IPS-NIHi7 (cell line): ENCODE results near the gene JAZF1.

ENCODE experiments used
- DNase-seq: peaks from one replicate; pipeline ENCODE4 v3.0.0; 2012; ENCODE audit warnings: mixed read lengths; ENCODE audit errors: extremely low spot score

Gene JAZF1

GRCh38 chr7:28180364-28181147, at the start of gene JAZF1:
Gene JAZF1 (minus strand): TSS chr7:28180795.
- DNase-seq: peak; percentile 81

DNA sequence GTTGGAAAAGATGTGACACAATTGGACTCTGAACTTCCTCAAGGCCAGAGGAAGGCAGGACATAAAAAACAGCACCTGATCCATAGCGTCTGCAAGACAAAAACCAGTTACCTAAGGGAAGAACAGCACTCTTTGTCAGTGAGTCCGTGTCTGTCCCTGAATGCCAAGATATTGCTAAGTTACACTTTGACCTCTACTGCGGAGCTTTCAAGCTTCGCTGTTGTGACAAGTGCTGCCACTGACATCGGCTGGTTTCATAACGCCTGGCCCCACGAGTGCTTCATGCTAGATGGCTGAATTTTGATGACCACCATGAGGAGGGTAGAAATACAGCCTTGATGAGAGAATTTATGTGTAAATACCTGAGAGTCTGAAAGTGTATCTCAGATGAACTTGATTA, 49.7 kb upstream of the JAZF1 start:
- no peak for DNase-seq

- no peak for DNase-seq
Measured at GRCh38 chr7:28228396-28228795, 47.8 kb upstream of the JAZF1 start.

GRCh38 chr7:28226003-28226402, 45.4 kb upstream of the JAZF1 start:
- DNase-seq: no peak

DNA sequence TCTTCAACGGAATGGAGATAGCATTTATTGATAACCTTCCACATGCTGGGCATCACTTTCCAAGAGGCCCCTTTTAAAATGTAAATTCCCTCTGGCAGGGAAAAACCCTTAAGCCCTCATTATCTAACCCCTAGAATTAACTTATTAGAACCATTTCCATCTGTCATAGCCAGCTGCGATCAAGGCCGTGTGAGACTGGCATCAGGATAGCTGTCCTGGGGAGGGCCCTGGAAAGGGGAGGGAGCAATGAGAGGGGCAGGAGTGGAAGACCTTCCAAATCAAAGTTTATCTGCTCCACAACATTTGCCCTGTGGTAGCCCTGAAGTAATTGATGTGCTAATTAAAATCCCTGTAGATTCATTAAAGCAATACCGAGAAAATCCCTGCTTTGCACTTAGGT, 45.0 kb upstream of the JAZF1 start:
- DNase-seq: no peak

GRCh38 chr7:28224675-28225074, 44.1 kb upstream of the JAZF1 start:
- DNase-seq: no peak

DNA sequence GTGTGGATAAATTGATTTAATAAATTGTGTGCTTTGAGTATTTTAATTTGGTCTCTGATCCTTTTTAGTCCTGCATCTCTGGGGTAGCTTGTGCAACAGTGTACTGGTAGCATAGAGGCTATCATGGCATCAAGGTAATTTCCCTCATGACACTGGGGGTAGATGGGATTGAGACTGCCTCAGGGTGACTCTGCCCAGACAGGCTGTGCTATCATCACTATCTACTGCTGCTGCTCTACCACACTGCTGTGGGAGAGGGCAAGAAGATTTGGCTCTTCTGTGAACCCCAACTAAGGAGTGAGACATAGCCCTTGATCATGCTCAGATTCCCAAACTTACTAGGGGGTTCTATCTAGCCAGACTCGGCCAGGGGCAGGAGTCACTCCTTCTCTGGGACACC, 43.6 kb upstream of the JAZF1 start:
- DNase-seq: no peak

DNA sequence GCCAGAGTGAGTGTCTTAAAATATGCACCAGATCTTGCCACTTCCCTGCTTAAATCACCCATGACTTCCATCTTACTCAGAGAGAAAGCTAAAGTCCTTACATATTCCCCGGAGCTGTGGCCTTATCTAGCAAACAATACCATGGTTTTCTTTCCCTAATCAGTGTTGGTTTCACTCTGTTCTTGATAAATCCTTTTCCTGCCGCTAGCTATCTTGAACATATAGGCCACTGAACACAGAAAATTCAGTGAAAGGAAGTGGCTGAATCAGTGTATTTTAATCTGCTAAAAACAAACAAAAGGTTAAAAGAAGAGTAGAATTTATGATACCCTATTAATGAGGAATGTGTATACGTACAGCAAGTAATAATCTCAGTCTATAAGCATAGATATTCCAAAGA, 42.0 kb upstream of the JAZF1 start:
- DNase-seq: no peak

DNA sequence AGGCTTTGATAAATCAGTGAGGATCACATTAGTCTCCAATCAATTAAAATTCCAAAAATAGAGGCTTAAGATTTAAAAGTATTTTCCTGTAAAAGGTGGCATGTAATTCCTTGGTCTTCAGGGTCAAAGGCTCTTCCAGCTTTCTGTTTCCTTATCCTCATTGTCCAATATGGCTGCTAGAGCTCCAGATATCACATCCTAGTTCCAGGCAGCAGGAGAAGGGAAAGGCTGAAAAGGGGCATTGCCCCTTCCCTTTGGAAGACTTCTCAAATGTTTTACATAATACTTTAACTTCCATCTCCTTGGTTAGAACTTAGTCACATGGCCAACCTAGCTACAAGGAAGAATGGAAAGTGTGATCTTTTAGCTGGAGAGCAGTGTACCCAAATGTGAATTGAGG, 39.2 kb upstream of the JAZF1 start:
- DNase-seq: no peak

DNA sequence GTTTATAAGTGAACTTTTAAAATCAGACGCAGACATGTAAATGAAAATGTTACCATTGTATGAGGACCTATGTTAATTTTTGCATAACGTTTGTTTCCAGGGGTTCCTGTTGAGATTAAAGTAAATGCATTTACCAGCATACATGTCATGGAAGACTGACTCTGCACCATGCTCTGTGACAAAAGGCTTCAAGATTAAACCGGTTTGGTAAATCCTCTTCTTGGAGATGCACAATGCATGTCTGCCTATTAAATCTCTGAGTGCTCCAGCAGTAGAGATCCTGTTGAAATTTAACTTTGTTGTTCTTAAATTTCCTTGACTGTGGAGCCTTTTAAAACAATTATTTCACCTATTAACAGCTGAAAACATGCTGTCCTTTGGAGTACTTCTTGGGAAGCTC, 36.5 kb upstream of the JAZF1 start:
- no peak for DNase-seq

GRCh38 chr7:28211006-28211405, 30.4 kb upstream of the JAZF1 start:
- DNase-seq: no peak

GRCh38 chr7:28208506-28208905, 27.9 kb upstream of the JAZF1 start:
- DNase-seq: no peak

- DNase-seq: no peak
Measured at GRCh38 chr7:28207486-28208158, 27.0 kb upstream of the JAZF1 start.

DNA sequence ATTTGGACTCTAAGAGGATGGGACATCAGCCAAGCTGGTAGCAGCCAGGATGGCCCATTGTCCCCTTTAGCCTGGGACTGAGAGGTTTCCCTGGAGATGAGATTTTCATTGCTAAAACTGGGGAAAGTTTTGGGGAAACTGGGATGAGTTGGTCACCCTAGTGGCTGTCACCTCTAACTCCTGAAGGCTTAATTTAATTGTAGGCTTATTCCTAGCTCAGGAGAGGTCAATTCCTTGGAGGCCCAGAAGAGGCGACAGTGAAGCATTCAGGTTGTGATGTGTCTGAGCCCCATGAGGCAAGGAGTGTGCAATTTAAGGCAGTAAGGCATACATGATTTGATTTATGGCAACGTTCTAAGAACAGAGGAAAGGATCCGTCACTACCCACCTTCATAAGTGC, 24.9 kb upstream of the JAZF1 start:
- peak; percentile 24 for DNase-seq

DNA sequence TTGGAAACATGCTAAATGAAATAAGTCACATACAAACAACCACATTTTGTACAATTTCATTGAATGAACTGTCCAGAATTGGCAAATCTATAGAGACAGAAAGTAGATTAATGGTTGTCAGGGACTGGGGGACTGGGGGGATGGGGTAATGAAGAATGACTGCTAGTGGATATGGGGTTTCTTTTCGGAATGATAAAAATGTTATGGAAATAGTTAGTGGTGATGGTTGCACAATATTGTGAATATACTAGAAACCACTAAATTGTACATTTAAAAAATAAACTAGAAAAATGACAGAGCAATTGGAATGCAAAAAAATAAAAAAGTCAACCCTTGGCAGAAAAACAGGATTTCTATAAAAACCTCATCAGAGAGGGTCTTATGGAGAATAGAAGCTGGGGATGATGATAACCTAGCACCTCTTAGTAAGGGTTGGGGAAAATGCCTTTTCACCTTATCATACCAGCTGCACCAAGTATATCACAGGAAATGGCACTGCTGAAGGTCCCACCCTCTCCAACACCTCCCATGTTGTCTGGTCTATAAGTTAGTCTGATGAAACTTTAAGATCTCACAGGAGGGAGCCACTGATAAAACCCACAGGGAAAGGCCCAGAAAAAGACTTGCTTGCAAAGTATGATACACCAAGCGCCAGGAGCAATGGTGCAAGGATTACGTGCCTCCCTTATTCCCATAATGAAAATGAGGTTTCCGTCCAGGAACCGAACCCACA, 23.1 kb upstream of the JAZF1 start:
- no peak for DNase-seq

GRCh38 chr7:28202222-28202621, 21.6 kb upstream of the JAZF1 start:
- no peak for DNase-seq

GRCh38 chr7:28201131-28201530, 20.5 kb upstream of the JAZF1 start:
- DNase-seq: no peak

GRCh38 chr7:28200598-28200997, 20.0 kb upstream of the JAZF1 start:
- no peak for DNase-seq

- DNase-seq: no peak
Measured at GRCh38 chr7:28199021-28199510, 18.5 kb upstream of the JAZF1 start.

- DNase-seq: no peak
Measured at GRCh38 chr7:28195910-28196620, 15.5 kb upstream of the JAZF1 start.

- DNase-seq: no peak
Measured at GRCh38 chr7:28192786-28193585, 12.4 kb upstream of the JAZF1 start.
